HG03025 (cell line): ENCODE results near the gene STYX.
"Not testable (repeated sequence)": the region's sequence is repeated elsewhere in the genome, so short reads cannot be mapped to it uniquely, and the experiment has no call there.

Source experiments
- ATAC-seq: cut with Tn5 transposase; IDR thresholded peaks from one replicate; pipeline ENCODE4 v1.9.1; 2021; ENCODE audit warnings: mild to moderate bottlenecking, moderate library complexity; ENCODE audit not compliant: unreplicated experiment, low FRiP score

STYX gene

DNA sequence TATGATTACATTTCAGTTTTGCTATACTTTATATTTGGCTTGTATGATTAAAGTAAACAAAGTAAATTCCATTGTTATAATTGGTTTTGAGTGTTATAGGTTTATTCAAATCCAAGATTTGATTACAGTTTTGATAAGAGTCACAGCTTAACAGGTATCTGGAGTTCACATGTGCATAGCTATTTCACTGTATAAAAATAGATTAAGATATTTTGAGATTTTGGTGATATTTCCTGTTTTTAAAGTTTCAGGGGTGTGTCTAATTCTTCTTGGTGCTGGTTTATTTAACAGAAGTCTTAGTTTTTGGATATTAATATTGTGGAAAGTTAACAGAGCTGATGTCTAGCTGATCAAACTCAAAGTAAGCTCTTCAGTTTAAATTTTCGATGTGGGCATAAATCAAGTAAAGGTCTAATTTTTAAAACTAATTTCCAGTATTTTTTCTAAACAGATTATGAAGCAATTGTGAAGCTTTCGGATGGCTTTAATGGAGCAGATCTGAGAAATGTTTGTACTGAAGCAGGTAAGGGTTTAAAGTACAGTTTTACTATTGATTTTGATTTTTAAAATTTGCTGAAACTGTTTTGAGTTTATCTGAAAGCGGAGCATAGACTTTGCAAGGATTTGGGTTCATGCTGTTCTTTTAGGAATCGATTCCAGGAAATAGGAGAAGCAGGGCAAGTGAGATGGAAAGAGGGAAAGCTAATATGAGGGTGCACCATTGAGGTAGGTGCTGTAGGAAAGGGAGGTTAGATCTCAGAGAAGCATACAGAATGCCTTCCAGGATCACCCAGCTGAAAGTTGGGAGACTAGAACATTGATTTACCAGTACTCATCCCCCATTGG is 6.2 kb upstream of the STYX start:
- ATAC-seq, result no peak

DNA sequence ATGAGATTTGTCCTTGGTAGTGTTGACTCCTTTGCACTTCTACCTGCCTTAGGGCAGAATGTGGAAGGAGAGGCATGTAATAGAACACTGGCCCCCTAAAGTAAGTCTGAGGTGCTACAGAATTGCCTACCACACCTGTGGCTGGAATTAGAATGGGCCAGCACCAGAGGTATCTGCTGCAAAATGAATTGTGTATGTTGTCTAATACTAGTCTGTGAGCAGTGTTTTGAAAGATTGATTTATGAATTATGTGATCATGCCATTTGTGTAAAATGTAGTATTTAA is 5.7 kb upstream of the STYX start:
- no peak for ATAC-seq

DNA sequence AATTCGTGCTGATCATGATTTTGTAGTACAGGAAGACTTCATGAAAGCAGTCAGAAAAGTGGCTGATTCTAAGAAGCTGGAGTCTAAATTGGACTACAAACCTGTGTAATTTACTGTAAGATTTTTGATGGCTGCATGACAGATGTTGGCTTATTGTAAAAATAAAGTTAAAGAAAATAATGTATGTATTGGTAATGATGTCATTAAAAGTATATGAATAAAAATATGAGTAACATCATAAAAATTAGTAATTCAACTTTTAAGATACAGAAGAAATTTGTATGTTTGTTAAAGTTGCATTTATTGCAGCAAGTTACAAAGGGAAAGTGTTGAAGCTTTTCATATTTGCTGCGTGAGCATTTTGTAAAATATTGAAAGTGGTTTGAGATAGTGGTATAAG is 2.5 kb upstream of the STYX start:
- ATAC-seq, result not testable (repeated sequence)

DNA sequence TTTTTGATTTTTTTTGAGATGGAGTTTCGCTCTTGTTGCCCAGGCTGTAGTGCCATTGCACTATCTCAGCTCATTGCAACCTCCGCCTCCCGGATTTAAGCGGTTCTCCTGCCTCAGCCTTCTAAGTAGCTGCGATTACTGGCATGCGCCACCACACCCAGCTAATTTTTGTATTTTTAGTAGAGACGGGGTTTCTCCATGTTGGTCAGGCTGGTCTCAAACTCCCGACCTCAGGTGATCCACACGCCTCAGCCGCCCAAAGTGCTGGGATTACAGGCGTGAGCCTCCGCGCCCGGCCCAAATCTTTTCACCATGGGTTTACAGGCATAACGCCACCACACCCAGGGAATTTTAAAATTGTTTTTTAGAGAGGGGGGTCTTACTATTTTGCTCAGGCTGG is 931 bp upstream of the STYX start:
- not testable (repeated sequence) for ATAC-seq

DNA sequence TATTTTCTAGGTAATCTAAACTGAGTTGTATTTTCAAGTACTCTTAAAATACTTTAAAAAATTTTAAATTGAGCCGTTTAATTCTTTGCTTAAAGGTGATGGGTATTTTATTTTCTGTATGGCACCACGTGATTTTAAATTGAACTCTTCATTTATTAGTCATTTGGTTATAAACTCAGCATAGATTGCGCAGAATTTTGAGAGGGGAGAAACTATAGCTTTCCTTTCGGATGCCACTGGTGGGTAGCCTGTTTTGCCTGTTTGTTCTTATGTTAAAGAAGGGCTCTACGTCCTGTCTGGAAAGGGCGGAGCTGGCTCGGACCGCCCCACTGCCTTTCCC is 411 bp upstream of the STYX start:
- no peak for ATAC-seq

DNA sequence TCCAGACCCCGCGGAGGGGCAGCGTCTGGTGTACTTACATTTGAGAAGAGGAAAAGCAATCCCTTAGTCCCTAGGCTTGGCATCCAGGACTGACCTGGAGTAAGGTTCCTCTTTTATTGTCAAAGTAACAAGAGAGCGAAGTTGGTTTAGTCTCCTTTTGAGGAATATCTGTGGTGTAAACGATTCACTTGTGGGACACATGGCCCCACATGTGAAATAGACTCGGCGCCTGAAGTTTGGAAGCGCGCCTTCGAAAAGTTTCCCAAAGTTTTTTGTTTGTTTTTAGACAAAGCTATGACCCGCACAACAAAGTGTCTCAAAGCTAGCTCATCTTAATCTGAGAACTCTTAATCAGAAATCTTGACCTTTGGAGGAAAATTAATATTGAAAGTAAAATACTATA is 744 bp downstream of the STYX start:
- no peak for ATAC-seq

DNA sequence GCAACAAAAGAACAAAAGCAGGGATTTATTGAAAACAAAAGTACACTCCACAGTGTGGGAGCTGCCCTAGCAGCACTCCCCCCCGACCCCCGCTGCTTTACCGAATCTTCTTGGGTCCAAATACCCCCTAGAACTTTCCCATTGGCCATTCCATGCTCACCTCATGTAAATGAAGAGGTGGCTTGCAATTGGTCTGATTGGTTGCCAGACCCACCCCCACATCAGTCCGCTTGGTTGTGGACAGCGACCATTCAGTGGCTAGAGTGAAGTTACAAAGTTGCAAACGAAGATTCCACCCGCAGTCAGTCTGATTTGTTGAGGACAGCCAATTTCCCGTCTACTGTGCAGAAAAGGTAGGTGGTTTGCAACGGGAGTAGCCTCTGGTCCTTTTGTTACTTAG is 3.9 kb downstream of the STYX start:
- no peak for ATAC-seq

DNA sequence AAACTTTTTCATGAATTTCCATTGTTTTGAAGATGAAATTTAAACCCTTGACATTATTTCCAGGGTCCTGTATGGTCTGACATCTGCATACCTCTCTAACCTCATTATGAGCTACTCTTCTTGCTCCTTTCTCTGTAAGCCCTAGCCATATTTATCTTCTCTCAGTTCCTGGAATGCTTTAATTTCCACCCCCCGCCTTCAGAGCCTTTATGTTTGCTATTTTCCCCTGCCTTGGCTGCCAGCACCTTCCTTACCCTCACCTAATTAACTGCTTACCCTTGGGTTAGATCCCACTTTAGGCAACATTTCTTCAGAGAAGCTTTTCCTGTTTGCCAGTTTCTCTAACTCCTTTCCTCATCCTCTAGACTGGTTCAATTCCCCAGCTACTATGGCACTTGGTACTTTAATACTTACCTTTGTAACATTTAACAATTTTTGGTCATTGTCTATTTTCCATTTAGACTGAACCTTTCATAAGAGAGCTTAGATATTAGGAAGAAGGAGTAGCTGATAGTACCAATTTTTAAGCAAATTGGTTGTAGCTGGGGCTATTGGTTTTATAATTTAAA is 6.0 kb downstream of the STYX start:
- no peak for ATAC-seq

DNA sequence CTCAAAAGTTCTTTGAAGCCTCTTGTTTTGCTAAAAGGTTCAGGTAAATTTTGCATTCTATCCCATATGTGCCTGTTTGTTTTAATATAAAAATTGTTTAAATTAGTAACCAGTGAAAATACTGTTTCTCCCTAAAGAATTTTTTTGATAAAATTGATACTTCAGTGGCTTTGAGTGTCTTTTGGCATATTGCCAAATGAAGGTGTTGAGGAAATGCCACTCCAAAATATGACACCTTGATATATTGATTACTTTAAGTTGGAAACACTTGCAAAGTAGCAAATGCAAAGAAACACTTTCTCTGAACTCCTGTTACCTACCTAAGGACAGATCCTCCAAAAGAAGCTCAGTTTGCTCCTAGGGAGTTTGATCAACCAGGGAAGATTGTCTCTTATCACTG is 8.4 kb downstream of the STYX start:
- ATAC-seq, result no peak

DNA sequence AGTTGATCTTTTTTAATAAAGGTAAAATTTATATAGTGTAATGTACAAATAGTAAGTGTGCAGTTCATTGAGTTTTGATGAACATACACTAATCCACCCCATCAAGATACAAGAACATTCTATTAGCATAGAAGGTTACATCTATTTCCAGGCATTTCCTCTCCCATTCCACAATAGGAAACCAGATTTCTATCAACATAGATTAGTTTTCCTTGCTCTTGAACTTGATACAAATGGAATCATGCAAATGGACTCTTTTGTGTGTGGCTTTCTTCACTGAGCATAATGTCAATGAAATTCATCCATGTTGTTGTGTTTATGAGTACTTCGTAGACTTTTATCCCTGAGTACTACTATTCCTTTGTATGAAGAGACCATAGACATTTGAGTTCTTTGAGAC is 10.8 kb downstream of the STYX start:
- ATAC-seq, result no peak

DNA sequence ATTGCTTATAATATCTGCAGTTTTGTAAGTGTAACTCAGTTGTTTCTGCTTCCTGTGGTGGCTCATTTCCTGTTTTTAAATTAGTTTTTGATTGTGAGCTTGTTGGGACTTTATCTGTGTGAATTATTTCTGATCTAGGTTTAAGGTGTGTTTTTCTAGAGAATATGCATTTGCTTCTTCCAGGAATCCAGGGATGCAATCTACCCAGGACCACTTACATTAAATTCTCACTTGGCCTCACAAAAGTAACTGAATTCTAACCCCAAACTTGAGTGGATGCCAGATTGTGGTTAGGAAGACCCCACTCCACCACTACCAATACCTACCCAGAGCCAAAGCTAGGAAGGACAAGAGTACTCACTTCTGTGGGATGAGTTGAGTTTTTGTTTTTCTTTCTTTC is 11.9 kb downstream of the STYX start:
- ATAC-seq, result no peak

DNA sequence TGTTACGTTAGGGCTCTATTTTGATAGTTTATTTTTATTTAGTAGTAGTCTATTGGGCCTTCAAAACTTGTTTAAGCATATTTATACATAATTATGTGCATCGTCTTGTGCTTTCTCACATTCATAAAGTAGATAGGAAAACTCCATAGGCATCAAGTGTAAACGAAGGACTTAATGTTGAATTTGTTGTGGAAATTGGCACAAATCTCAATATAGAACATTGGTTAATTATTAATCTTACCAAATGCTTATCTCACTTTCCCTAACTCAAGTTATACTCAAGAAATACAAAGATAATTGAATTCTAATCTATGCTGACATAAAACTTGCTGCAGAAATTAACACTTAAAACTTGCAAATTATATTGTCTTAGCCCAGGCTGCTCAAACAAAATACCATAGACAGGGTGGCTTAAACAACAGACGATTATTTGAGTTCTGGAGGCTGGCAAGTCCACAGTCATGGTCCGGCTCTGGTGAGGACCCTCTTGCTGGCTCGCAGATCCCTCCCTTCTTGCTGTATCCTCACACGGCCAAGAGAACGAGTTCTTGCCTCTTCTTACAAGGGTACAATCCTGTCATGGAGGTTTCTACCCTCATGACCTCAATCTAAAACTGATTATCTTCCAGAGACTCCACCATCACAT is 18.8 kb downstream of the STYX start:
- no peak for ATAC-seq

DNA sequence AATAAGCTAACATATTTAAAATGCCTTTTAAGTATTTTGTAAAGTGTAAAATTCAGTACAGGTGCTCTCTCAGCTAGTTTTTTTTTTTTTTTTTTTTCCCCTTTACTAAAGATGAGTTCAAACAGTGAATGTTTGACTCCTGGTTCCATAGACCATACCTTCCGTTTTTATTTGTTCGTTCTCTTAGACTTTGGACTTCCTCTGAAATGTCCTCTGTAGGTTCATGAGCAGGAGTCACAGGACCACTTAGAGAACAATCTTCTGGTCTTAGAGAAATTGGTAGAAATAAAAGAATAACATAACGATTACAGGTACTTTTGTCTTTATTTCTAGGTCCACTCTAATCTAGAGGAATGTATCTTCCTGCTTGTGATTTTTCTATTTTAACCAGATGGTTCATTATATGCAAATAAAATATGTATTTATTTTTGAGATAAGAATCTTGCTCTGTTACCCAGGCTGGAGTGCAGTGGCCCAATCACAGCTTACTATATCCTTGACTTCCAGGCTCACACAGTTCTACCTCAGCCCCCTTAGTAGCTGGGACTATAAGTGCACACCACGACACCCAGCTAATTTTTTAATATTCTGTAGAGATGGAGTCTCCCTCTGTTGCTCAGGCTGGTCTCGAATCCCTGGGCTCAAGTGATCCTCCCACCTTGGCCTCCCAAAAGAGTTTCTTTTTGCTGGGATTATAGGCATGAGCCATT is 25.8 kb downstream of the STYX start:
- ATAC-seq, result no peak

DNA sequence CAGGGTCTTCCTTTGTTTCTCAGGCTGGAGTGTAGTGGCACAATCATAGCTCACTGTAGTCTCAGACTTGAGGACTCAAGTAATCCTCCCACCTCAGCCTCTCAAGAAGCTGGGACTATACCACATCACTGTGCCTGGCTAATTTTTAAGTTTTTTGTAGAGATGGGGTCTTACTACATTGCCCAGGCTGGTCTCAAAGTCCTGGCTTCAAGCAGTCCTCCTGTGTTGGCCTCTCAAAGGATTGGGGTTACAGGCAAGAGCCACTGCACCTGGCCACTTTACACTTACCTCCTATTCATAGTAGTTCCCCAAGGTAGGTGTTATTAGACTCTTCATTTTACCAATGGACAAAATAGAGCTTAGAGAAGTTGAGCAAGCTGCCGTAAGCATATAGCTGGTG is 29.2 kb downstream of the STYX start:
- no peak for ATAC-seq

DNA sequence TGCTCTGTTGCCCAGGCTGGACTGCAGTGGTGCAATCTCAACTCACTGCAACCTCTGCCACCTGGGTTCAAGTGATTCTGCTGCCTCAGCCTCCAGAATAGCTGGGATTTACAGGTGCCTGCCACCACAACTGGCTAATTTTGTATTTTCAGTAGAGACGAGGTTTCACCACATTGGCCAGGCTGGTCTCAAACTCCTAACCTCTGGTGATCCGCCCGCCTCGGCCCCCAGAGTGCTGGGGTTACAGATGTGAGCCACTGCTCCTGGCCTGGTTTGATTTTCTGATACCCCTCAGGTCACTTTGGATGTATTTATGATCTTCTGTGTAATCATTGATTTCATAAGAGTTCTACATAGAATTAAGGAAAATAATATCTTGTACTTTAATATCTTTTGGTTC is 33.0 kb downstream of the STYX start:
- not testable (repeated sequence) for ATAC-seq

DNA sequence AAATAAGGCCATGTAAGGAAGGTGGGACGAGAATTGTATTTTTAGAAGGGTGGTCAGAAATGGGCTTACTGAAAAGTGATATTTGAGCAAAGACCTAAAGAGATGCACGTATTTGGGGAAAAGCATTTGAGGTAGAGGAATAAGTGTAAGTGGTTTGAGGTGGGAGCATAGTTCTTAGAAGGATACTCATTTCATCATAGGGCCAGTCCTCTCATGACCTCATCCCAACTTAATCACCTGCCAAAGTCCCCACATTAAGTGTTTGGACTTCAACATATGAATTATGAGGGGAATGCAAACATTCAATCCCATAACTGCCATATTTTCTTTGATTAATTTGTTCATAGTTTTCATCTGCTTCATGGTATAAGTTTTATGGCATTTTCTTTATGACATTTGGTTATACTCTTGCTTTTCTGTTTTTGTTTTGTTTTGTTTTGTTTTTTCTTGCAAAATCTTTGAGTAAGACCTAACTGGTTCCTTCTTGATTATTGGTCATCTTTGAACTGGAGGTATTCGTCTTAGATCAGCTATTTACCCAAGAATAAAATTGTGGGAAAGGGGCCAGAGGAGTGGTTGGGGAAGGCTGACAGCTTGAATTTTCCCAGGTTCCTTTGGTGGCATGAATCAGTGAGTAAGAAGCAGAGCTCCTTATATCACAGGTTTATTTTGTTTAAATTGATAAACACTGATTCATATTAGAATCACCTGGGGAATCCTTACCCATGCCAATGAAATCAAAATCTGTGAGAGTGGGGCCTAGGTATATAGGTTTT is 37.3 kb downstream of the STYX start:
- ATAC-seq, result no peak

DNA sequence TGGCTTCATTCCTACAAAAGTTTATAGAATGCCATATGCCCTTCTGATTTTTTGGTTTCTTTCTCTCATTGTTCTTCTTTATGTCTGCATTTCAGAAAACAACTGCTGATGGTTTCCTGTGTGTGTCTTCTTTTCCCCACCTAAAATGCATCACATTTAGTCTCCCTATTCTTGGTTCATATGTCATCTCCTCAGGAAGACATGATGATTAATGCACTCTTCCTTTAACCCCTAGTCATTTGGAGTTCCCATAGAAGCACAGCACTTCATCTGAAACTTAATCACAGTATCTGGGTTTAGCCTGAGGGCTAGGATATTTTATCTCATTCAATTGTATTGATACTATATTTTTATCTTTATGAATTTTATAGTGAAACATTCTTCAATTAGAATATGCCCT is 39.9 kb downstream of the STYX start:
- ATAC-seq, result no peak

DNA sequence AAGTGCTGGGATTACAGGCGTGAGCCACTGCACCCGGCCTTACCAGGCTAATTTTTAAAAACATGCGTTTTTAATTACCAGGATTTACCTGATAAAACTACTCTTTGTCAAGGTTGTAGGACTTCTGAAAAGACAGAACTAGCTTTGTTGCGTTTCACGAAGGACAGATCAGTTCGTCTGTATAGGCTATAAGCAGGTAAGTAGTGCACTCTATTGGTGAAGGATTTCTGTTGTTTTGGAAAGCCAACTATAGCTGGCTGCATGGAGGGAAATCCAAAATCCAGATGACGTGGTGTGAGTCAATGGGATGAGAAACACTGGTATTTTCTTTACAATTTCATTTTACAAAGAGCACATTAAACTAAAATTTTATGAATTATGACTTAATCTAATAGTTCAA is 46.9 kb downstream of the STYX start:
- ATAC-seq, result no peak

DNA sequence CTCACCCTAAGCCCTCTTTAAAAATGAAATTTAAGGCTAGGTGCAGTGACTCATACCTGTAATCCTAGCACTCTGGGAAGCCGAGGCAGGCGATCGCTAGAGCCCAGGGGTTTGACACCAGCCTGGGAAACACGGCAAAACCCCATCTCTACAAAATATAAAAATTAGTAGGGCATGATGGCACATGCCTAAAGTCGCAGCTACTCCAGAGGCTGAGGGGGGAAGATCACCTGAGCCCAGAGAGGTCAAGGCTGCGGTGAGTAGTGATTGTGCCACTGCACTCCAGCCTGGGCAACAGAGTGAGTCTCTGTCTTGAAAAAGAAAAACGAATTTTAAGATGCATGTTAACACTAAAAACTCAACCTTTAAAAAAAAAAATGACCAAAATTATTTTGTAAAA is 48.7 kb downstream of the STYX start:
- ATAC-seq, result no peak

DNA sequence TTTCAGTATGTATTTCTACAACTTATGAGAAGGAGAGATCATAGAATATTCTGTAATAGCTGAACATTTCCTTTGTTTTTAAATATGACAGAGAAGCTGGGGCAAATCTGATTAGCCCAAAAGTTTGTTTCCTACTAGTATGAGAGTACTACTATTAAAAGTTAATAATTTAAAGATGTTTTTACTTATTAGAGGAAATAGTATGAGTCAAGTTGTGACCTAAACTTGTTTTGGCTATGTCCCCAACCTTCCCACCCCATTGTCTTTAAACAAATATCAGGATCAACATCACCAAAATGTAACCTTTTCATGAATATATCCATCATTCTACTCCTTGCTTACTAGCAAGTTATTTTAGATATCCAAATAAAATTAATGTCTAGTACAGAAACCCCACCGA is 50.9 kb downstream of the STYX start:
- ATAC-seq, result no peak

DNA sequence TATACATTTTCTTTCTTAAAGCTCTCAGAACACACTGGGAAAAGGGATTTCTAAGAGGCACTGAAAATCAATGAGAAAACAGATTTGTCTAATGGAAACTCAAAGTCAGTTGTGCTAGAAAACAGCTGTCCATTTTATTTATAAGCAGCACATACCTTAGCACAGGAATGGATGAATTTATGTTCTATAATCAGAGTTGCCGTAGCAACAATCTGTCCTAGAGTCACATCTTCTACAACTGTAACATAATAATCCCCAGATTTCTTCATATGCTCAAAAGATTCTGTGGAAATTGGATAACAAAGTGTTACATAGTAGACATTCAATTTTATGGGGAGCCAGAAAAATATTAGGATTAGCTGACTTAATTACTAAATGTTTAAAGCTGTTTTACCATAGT is 51.7 kb downstream of the STYX start:
- ATAC-seq, result no peak
